ENCODE data around the gene TMTC2.

TMTC2 gene

GRCh38 chr12:83147341-83147740 lies 460.6 kb downstream of the TMTC2 start:
- DNase-seq, result no peak

DNA sequence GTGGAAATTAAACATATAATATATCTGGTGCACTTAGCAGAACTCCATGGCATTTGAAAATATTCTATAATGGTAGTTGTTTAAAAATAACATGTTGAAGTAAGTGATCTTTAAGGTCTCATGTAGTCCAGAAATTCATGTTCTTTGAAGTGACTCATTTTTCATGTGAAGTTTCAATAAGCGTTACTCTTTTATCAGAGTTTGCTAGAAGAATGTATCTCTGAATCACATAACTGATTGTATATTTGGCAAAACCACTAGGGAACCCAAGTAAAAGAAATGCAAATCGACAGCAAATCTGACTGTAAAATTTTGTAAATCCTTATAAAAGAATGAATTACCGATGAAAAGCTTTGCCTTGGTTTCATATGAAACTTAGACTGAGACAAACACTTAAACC lies 463.3 kb downstream of the TMTC2 start:
- no peak for DNase-seq

- DNase-seq, result no peak
Measured at GRCh38 chr12:83150465-83151189, 463.9 kb downstream of the TMTC2 start.

DNA sequence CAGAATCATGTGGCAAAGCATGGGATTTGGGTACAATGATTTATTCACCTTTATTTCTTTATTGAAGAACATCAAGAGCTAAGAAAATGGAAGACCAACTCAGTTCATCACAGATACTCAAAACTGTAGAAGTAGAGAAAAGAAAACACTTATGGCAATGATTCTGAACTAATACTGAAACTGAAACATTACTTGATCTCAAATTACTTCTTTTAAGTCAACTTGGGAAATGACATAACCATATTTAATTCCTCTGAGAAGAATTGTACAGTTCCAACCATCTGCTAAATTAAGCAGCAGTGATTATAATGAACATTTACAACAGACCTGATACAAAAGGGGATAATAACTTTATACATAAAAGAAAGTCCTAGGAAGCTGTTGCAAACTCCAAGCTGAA lies 466.5 kb downstream of the TMTC2 start:
- DNase-seq, result no peak

- no peak for DNase-seq
Measured at GRCh38 chr12:83156815-83157214, 470.1 kb downstream of the TMTC2 start.

DNA sequence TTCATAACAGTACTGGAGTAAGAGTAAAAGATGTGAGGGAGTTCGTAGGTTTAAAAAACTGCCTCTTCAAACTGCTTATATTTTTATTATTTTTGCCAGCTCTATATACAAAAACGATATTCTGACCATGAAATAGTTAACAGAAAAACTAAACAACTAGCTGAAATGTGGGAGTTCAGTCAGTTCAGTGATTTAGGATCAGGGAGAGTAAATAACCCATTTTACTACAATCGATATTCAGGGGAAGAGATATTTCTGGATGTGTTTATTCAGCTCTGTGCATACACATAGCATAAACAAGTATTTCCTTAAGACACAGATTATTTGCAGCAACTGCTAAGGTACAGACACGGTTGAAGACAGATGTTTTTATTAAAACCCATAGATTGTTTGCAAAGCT lies 470.9 kb downstream of the TMTC2 start:
- no peak for DNase-seq

DNA sequence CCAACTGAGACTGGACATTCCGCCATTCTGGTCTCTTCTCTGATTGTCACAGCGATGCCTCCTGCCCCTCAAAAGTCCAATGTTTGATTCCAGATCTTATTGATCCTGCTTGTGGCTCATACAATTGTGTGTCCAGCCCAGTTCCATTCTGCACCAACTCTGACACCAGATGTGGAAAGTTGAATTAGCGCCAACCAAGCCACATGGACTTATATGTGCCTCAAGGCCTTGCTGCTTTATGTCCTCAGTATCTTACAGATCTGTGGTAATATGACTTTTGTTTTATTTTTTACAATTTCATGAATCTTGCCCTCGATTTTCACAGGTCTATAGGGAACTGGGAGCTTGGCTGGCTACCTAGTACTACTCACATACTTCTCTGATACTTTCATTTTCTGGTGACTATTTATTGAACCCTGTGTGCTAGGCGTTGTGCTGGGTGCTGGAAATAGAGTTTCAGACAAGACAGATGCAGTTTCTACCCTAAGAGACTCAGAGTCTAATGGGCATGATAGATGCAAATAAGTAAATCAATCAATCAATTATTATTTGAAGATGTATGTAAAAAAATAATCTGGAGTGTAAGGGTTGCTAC lies 472.0 kb downstream of the TMTC2 start:
- DNase-seq, result no peak

DNA sequence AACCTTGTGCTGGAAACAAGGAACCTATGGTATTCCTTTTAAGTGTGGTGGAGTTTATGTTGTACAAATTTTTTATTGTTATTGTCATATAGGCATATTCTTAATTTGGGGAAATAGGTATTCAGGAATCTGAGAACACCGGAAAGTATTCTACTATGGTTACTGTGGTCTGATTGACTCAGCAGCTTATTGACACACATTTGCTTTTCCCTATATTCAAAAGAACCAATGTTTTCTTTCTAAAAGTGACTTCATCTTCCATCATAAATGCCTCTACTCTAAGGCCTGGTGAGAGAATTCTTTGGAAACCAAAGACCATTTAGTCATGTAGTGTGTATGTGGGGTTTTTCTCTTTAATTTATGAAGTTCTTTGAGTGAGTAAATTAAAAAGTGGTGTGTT lies 474.8 kb downstream of the TMTC2 start:
- no peak for DNase-seq

- DNase-seq, result no peak
Measured at GRCh38 chr12:83168751-83169150, 482.0 kb downstream of the TMTC2 start.

GRCh38 chr12:83172441-83172840 lies 485.7 kb downstream of the TMTC2 start:
- DNase-seq, result no peak

DNA sequence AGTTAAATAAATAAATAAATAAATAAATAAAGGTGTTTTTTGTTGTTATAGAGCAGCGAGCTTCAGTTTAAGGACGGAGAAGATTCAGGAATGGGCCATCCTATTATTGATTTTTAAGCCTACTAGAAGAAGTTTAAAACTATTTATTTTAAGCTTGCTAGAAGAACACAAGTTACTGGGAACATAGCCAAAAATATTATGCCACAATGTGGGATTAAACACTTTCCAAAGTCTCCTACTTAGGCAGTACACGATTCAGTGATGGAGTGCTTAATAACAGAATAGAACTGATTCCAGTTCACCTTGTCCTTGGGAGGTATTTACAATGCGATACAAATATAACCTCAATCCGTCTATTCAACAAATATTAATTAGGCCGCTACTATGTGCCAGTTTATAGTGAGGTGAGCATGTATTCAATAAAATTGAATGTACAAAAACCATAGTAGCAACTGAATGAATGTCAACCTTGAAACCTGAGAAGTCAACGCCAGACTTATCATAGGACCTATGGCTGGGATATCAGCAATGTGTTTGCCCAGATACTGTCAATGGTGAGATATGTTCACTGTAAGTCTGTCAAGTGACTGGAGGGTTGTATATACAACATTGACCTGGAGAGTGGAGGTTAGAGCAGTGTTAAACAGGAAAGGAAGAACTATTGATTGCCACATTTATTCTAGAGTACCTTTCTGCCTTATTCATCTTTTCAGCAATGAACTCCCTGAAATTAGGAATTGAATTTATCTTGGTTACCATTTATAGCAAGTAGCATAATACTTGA lies 486.4 kb downstream of the TMTC2 start:
- no peak for DNase-seq

DNA sequence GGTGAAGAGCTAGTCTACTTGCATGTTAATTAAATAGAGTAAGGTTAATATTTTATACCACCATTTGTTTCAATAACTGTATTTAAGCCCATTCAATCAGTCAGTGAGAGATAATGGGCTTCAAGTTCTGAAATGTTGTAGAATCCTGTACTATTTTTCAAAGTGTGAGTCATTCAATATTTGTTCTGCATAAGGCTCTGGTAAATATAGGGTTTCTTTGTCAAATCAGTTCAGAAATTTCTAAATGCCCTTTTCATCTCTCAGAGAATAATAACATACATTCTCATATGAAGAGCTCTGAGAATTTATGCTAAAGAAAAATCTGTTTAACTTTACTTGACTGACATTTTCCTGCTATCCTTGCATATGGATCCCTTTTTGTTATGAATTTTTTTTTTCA lies 493.3 kb downstream of the TMTC2 start:
- no peak for DNase-seq

DNA sequence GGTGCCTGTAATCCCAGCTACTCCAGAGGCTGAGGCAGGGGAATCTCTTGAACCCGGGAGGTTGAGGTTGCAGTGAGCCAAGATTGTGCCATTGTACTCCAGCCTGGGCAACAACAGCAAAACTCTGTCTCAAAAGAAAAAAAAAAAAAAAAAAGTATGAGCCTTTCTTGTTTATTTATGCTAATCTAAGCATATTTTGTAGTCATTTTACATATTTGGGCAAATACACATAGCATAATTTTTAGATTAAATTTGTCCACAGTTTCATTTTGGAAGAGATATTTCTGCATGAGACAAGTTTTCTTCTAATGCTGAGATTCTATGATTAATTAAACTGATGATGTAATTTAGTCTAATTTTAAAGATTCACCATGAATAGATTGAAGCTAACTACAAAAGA lies 494.4 kb downstream of the TMTC2 start:
- no peak for DNase-seq

DNA sequence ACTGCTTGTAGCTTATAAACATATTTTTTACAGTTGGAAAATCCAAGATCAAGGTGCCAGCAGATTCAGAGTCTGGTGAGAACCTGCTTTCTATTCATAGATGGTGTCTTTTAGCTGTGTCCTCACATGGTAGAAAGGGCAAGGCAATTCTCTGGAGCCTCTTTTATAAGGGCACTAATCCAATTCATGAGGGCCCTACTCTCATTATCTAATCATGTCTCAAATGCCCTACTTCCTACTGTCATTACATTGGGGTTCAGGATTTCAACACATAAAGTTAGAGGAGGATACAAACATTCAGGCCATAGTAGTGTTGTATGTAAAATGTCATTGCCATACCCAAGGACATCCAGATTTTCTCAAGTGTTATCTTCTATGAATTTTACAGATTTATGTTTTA lies 496.4 kb downstream of the TMTC2 start:
- no peak for DNase-seq

All from T-helper 9 cell (primary cell).